GM12878 (cell line): ENCODE measurements around the gene KCNH6. TPM values are rescaled to one million over a fixed set of nuclear protein-coding genes. Genes with fewer than 3 reads are reported as not detected.

Experiments
- ATAC-seq: fragments of 200-7000 bp; cut with Tn5 transposase; 3 replicates; pipeline ENCODE4 v1.9.1; 2020; ENCODE audit warnings: mild to moderate bottlenecking, moderate library complexity
- BruUV-seq: library from RNA; stranded (reverse); fragments of 400-500 nt; replicated peaks from 2 replicates; lab custom pipeline; 2021; lab: Mats Ljungman, UMichigan
- CTCF ChIA-PET: fragments of 300-600 bp; sonication (Branson Sonifier 250); formaldehyde crosslinking; extraction: SDS; loops from one replicate; lab custom pipeline; 2021; ENCODE audit warnings: inconsistent platforms; lab: Yijun Ruan, JAX
- POLR2A ChIA-PET: fragments of 350-600 bp; formaldehyde crosslinking; extraction: SDS; loops from one replicate; lab custom pipeline; 2021; ENCODE audit warnings: inconsistent platforms; lab: Charles Lee
- RAD21 ChIA-PET: fragments of 300-600 bp; sonication (Branson Sonifier 250); formaldehyde crosslinking; loops from one replicate; lab custom pipeline; 2023; ENCODE audit warnings: antibody characterized with exemption; ENCODE audit not compliant: unreplicated experiment; lab: Charles Lee
- SMC1A ChIA-PET: fragments of 300-600 bp; sonication (Branson Sonifier 250); formaldehyde crosslinking; loops from one replicate; lab custom pipeline; 2023; ENCODE audit not compliant: unreplicated experiment, uncharacterized antibody; lab: Charles Lee
- DNase-seq: peaks from one replicate; pipeline ENCODE4 v3.0.0-alpha.2; 2011; ENCODE audit warnings: low read depth, low spot score
- FAIRE-seq: peaks from 3 replicates; lab custom pipeline; 2011; peaks lifted over from hg19 to GRCh38; lab: Jason Lieb, UNC
- H2AFZ ChIP-seq: 2 replicates; pipeline ENCODE4 v1.6.0; 2011; ENCODE audit warnings: low read depth, low read length, control low read depth; ENCODE audit not compliant: control insufficient read depth
- H3K27ac ChIP-seq: 2 replicates; pipeline ENCODE4 v1.5.1; 2011; ENCODE audit warnings: control low read depth; ENCODE audit not compliant: control insufficient read depth, insufficient read depth
- H3K27me3 ChIP-seq, 2 experiments: replicated peaks in 1 of 2; 2 replicates each; pipeline versions ENCODE4 v1.6.0 to v1.6.1; 2011; ENCODE audit warnings: low read length in 1 of 2; ENCODE audit not compliant: control insufficient read depth in 2 of 2, insufficient read depth in 2 of 2
- H3K36me3 ChIP-seq, 2 experiments: 2 replicates each; pipeline ENCODE4 v1.5.1; 2011; ENCODE audit warnings: low read length in 1 of 2; ENCODE audit not compliant: control insufficient read depth in 2 of 2, insufficient read depth in 2 of 2
- H3K4me1 ChIP-seq: 2 replicates; pipeline ENCODE4 v1.6.1; 2011; ENCODE audit warnings: mild to moderate bottlenecking, low read length, moderate library complexity, mixed read lengths; ENCODE audit not compliant: control insufficient read depth, insufficient read depth
- H3K4me2 ChIP-seq: 2 replicates; pipeline ENCODE4 v1.6.0; 2011; ENCODE audit warnings: control low read depth; ENCODE audit not compliant: control insufficient read depth, insufficient read depth
- H3K4me3 ChIP-seq: fragments of 200-600 bp; sonication (generic); 2 replicates; pipeline ENCODE4 v1.5.1; 2016
- H3K79me2 ChIP-seq: 2 replicates; pipeline ENCODE4 v1.6.0; 2011; ENCODE audit warnings: low read length; ENCODE audit not compliant: control insufficient read depth, insufficient read depth
- H3K9ac ChIP-seq: 2 replicates; pipeline ENCODE4 v1.8.0; 2011; ENCODE audit warnings: low read length, control low read depth, mixed read lengths; ENCODE audit not compliant: control insufficient read depth, insufficient read depth
- H3K9me3 ChIP-seq: replicated peaks from 3 replicates; pipeline ENCODE4 v1.5.1; 2011; ENCODE audit warnings: mild to moderate bottlenecking, low read length; ENCODE audit not compliant: control insufficient read depth, insufficient read depth
- H4K20me1 ChIP-seq: 2 replicates; pipeline ENCODE4 v1.6.0; 2011; ENCODE audit not compliant: control insufficient read depth, insufficient read depth
- REST ChIP-seq: IDR thresholded peaks from 2 replicates; pipeline ENCODE4 v1.6.1; 2012; ENCODE audit warnings: mild to moderate bottlenecking, low read depth, low read length
- WGBS: methylation state at CpG from one replicate; pipeline ENCODE4 v1.1.6; 2016; ENCODE audit warnings: low lambda C conversion rate; ENCODE audit not compliant: insufficient replicate concordance, insufficient coverage; ENCODE audit errors: missing lambda C conversion rate; 5-methylcytosine and 5-hydroxymethylcytosine counted together
- in situ Hi-C: fragments of 300-500 bp; cut with MboI; formaldehyde crosslinking; loops from 9 replicates; pipeline ENCODE4 v1.14.3; 2018; ENCODE audit warnings: mixed read lengths
- intact Hi-C: fragments of 100-400 bp; cut with micrococcal nuclease; formaldehyde crosslinking; loops from one replicate; pipeline ENCODE4 v1.14.2; 2022; ENCODE audit not compliant: unreplicated experiment
- polyA plus RNA-seq, 11 experiments: library from polyadenylated mRNA; depleted of rRNA in 4 of 11; unstranded in 6 of 11; stranded (reverse) in 5 of 11; fragments of >200 nt; fragmentation: Nextera tagmentation in 4 of 11; fragmentation: Illumina TruSeq in 1 of 11; extraction: Ambion mirVana in 4 of 11; extraction: Trizol in 1 of 11; gene quantifications; 1 replicate in 1 of 11; 2 replicates in 10 of 11; pipeline versions ENCODE4 v1.2.1 to v1.2.3, GENCODE V29; 2011 to 2016; ENCODE audit warnings: inconsistent platforms in 2 of 11, missing spikeins in 2 of 11, low read depth in 1 of 11
- total RNA-seq, 4 experiments: library from RNA; depleted of rRNA in 3 of 4; stranded (reverse); fragments of >200 nt in 3 of 4; fragmentation: Illumina TruSeq in 1 of 4; extraction: Trizol in 1 of 4; gene quantifications; 2 replicates each; pipeline versions ENCODE4 v1.2.1 to v1.2.3, GENCODE V29; 2013 to 2021

Gene KCNH6
- total and polyA plus RNA-seq, 10 of the 15 experiments (the other 5 are each of a cell fraction or from before 2014, with no cell fraction given) = not detected

- in situ Hi-C loops (no loop called here), intact Hi-C loops (loop anchor here (10.0 kb wide), 1 partner anchor 139 kb away; no protein-coding TSS in a partner anchor)
- Histone ChIP-seq H2AFZ (no peak overlapping the region), H3K4me1 (peaks cover 18% of the 10 kb centered on the region), H3K79me2 (peaks cover 92% of the 10 kb centered on the region), H3K9ac (no peak overlapping the region), H3K36me3 (peaks cover 0 to 2% of the 10 kb centered on the region in 2 experiments; a peak in 1 of 4 replicates), H3K4me2 (peak overlapping the region; percentile 38), H3K4me3 (no peak overlapping the region), H3K9me3 (peaks cover 3% of the 10 kb centered on the region; the same call in 1 of the 3 replicates), H4K20me1 (peaks cover 6% of the 10 kb centered on the region; the same call in 1 of the 2 replicates), H3K27ac (no peak overlapping the region), H3K27me3 (no peaks in the 10 kb centered on the region)
- 83% methylated on average over 7 of the region's 7 CpGs for WGBS
- SMC1A ChIA-PET = interaction anchor here (0.7 to 1.3 kb wide), 3 partner anchors 14 to 92 kb away, joined by 3 to 4 read pairs (median 3); partner anchors contain the start of gene MAP3K3
- ATAC-seq (no peak), DNase-seq (no peak), FAIRE-seq (no peak)
- POLR2A ChIA-PET = no interaction called here
- no TSS peak for BruUV-seq
- CTCF ChIA-PET = interaction anchor here (0.8 to 1.2 kb wide), 3 partner anchors 57 to 374 kb away, joined by 3 to 4 read pairs (median 3); no protein-coding TSS in a partner anchor
- RAD21 ChIA-PET = interaction anchor here (2.0 kb wide), 1 partner anchor 56 kb away, joined by 6 read pairs; no protein-coding TSS in a partner anchor
- TF ChIP-seq REST = no peak
- TF ChIP-seq, all 136 proteins: peak for 0
Observed at GRCh38 chr17:63555500-63556156, 32.5 kb downstream of the KCNH6 start.
